Measurements from ENCODE around the gene PTPRH.
"Not testable (repeated sequence)": the region's sequence is repeated elsewhere in the genome, so short reads cannot be mapped to it uniquely, and the experiment has no call there.

The PTPRH gene

DNA sequence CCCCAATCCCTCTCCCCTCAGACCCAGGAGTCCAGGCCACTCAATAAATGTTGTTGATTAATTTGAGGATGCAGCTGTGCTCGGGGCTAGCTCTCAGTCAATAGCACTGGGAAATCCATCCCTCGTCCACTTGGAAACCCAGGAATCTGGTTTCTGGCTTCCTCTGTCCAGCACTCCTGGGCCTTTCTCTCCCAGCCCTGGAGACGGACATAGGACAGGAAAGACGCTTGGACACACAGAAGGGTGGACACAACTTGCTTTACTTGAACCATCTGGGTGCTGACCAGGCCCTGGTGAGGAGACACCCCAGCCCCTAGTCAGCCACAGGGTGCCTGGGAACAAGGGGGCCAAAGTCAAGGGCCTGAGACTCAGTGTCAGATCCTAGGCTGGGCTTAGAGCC is 50.9 kb downstream of the PTPRH start:
- no peak for DNase-seq

DNA sequence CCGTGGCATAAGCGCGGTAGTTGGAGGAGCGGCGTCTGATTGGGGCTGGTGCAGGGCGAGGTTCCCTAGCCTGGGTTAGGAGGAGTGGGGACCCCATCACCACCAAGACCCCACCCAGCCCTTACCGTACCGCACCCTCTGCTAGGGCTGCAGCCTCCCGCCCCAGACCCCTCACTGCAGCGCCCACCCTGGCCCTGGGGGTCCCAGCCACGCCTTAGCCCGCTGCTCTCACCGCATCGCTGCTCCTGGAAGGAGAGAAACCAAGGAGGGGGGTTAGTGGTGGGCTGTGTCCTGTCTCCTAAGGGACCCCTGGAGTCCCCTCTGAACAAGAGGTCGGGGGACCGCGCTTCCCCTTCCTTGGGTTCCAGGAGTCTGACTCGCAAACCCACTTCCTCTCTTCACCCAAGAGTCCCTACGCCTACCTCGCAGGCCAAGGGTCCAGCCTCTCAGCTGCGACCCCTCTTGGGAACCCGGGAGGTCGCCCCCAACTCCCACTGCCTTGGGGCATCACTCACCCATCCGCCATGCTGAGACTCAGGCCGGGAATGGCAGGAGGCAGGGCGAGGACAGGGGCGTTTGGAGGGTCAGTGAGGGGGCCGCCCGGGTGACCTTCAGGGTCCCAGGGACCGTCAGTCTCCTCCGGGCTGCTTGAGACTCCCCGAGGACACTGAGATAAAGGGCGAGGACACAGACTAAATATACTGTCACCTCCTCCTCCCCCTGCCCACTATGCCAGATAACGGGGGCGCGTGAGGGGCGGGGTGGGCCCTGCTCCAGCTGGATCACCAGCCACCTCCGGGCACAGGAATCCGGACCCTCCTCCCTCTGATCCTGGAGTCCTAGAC is 52.0 kb downstream of the PTPRH start, which contains the start of gene TNNI3:
Gene TNNI3, minus strand, starts transcription at position 669 of the 845 bp plus-strand sequence. Its CDS starts 143 bp downstream, at position 526.
- no peak for DNase-seq

DNA sequence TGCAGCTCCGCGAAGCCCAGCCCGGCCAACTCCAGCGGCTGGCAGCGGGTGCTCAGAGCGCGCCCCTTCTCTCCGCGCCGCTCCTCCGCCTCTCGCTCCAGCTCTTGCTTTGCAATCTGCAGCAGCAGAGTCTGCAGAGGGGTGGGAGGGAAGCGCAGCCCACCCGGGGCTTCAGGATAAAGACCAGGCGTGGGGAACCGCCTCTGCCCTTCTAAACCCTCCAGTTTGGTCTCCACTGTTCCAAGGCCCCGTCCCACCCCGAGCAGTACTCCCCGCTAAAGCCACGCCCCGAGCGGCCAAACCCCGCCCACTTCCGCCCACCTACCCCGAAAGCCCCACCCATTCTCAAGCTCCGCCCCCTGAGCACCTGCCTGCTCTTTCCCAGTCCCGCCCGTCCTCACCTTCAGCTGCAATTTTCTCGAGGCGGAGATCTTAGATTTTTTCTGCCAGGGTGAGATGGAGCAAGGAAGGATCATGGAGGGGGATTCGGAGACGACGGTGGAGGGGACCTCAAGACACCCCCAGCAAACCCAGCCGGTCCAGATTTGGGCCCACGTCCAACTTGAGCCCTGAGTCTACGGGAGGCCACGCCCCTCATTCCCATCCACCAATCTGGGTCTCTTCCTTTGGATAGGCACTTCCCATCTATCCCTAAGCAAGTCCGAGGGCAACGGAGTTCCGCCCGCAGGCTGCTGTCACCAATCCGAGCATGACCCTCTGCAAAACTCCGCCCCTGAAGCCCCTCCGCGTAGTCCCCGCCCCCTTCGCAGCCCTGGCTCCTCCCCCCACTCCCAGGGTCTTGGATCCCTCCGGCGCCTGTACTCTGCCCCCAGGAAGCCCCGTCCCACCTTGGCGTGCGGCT is 52.9 kb downstream of the PTPRH start:
- no peak for DNase-seq

DNA sequence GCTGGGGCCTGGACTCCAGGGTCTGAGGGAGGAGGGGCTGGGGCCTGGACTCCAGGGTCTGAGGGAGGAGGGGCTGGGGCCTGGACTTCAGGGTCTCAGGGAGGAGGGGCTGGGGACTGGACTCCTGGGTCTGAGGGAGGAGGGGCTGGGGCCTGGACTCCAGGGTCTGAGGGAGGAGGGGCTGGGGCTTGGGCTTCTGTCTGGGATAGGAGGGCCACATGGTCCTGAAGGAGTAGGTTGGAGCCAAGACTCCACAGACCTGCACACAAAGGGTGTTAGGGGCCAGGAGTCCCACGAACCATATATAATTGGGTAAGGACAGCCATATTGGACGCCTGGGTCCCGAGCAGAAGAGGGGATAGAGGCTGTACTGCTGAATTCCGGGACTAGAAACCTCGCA is 53.5 kb downstream of the PTPRH start:
- DNase-seq: not testable (repeated sequence)

DNA sequence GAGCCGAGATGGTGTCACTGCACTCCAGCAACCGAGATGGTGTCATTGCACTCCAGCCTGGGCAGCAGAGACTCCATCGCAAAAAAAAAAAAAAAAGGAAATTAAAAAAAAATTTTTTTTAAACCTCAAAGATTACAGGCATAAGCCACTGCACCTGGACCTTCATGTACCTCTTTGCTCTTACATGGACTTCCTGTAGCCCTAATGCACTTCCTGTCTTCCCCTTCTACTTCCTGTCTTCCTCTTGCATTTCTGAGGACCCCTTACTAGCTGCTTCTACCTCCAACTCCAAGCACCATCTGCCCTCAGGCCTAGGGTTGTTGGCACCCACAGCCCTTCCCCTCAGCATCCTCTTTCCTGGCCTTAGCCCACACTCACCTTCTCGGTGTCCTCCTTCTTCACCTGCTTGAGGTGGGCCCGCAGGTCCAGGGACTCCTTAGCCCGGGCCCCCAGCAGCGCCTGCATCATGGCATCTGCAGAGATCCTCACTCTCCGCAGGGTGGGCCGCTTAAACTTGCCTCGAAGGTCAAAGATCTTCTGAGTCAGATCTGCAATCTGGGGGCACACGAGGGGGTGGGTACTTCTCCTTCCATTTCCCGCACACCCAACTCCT is 55.5 kb downstream of the PTPRH start:
- no peak for DNase-seq

DNA sequence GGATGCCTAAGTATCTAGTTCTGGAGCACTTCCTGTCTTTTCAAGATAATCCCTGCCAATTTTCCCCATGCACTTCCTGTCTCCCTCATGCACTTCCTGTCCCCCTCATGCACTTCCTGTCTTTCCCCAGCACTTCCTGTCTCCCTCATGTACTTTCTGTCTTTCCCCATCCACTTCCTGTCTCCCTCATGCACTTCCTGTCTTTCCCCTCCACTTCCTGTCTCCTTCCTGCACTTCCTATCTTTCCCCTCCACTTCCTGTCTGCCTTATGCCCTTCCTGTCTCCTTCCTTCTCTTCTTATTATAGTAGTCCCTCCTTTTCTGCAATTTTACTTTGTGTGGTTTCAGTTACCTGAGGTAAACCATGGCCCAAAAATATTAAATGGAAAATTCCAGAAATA is 57.3 kb downstream of the PTPRH start:
- DNase-seq: no peak

DNA sequence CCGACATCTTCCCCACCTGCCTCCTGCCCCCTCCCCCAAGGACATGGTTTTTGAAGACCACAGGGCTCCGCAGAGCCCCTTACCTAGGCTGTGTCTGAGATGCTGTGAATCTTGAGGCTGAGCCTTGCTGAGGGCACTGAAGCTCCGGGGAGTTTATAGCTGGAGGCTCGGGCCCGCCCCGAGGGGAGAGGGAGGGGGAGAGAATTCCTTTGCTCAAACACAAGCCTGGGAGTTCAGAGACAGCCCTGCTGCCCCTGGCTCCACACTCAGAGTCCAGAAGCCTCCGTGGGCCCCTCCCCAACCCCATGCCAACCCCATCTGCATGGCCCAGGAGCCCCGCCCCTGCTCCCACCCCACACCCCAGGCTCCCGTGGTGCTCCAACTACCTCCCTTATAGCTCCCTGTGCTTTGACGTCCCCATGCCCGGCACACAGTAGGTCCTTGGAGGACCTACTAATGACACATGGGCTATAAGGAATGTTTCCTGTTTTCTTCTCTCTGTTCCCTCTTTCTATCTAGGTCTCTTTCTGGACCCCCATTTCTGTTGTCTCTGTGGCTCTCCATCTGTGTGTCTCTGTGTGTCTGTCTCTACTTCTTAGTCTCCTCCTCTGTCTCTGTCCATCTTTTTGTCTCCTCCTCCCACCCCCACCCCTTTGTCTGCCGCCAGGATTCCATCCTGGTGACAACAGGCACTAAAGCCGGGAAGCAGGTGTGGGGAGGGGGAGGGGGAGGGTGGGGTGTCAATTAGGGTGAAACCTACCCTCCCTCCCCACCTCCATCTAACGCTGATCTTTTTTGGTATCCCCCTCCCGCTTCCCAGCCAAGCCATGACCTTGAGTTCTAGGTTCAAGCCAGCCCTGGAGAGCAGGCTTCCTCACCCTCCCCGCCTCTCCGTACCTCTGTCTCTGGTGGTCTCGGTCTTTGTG is 60.0 kb downstream of the PTPRH start, which contains the start of gene TNNT1:
Gene TNNT1, minus strand, starts transcription at position 129 of the 926 bp plus-strand sequence. CDS start 2,049 bp downstream, outside the sequence.
- DNase-seq: no peak

DNA sequence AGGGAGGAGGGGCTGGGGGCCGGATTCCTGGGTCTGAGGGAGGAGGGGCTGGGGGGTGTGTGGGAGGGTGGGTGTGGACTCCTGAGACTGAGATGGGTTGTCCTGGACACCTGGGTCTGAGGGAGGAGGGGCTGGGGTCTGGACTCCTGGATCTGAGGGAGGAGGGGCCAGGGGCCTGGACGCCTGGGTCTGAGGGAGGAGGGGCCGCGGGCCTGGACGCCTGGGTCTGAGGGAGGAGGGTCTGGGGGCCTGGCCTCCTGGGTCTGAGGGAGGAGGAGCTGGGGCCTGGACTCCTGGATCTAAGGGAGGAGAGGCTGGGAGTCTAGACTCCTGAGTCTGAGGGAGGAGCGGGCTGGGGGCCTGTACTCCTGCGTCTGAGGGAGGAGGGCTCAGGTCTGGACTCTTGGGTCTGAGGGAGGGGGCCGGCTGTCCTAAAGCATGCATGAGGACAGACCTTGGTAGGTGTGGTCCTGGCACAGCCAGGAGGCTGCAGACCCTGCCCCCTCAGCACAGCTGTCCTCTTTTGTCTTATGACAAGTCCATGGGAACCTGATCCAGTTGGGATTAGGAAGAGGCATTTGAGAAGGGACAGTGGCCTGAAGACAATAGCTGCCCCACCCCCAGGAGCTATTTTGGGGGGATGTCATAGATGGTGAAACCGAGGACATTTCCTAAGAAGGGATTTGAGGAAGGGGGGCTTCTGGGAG is 61.6 kb downstream of the PTPRH start:
- DNase-seq: no peak

DNA sequence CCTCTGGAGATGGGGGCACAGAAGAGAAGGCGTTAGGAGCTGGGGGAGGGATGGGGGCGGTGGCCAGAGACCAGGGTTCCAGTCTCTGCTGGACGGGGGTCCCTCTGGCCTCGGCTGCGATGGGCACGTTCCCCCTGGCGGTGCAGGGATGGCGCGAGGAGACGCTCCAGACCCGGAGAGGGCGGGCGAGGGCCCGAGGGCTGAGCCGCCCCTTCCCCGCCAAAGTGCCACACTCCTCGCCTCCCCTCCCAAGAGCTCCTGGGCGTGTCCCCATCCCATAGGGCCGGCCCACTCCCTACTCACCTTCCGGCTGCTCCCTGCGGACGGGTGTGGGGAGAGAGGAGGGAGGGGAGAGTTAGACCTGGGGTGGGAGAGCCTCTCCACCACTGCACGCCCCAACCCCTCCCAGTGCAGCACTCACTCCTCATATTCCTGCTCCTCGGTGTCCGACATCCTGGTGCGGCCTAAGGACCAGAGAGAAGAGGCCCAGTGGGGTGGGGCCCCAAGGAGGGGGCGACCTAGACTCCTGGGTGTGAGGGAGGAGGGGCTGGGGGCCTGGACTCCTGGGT is 62.5 kb downstream of the PTPRH start:
- no peak for DNase-seq

DNA sequence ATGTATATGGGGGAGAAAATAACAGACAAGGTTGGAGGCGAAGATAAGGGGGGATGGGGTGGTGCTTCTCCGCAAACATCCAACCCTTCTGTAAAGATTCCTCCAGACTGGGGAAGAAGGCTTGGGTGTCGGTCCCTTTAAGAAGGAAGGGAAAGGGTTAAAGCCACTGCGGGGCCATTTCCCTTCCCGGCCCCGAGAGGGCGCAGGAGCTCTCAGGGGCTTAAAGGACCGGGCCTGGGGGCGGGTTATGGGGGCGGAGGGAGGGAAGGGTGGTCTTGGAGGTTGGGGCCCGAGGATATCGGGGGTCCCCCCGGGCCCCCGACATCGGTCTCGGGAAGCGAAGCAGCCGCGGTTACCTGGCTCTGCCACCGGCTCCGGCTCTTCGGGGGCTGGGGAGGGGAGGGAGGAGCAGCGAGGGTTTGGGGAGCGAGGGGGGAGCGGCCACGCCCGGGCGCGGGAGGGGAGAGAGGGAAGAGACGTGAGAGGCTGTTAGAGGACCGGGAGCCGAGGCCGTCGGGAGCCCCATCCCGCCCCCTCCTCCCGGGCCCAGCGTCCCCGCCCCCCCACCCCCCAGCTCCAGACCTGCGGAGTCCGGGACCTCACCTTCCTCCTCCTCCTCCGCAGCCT is 63.1 kb downstream of the PTPRH start:
- no peak for DNase-seq

DNA sequence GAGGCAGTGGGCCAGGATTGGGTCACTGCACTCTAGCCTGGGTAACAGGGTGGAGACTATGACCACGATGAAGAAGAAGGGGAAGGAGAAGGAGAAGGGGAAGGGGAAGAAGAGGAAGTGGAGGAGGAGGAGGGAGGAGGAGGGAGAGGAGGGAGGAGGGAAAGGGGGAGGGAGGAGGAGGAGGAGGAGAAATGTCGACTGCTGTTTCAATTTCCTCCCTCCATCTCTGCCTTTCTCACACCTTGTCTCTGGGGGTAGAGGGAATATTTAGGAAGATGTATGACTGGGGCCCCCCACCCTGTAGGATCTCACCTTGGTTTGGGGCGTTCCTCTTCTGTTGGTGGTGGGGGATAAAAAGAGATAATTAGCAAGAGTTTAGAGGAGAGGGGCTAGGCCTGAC is 64.1 kb downstream of the PTPRH start:
- DNase-seq: no peak

DNA sequence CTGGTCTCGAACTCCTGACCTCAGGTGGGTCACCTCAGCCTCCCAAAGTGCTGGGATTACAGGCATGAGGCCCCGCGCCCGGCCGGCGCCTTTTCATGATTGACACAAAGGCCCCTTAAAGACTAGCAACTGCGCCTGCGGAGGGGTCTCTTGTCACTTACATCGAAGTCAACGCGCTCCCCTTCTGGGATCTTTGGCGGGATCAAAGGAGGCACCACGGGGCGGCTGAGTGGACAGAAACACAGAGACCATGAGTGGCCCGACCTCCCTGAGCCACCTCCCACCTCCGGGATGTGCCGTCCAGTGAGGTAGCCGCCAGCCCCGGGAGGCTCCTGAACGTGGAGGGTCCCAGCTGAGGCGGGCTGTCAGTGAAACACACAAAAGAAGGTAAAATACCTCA is 67.6 kb downstream of the PTPRH start:
- no peak for DNase-seq

DNA sequence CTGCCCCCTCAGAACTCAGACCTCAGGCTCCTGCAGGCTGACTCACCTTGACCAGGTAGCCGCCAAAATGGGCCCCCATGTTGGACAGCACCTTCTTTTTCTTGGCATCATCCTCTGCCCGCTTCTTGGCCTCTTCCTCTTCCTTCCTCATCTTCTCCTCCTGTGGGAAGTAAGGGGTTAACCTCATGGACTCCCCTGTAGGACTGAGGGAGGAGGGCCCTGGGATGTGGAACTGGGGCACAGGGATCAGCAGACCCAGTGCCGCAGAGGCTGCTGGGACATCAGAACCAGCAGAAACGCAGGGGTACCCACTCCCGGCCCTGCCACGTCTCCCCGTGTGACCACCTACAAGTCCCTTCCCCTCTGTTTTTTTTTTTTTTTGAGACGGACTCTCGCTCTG is 71.4 kb downstream of the PTPRH start:
- no peak for DNase-seq

DNA sequence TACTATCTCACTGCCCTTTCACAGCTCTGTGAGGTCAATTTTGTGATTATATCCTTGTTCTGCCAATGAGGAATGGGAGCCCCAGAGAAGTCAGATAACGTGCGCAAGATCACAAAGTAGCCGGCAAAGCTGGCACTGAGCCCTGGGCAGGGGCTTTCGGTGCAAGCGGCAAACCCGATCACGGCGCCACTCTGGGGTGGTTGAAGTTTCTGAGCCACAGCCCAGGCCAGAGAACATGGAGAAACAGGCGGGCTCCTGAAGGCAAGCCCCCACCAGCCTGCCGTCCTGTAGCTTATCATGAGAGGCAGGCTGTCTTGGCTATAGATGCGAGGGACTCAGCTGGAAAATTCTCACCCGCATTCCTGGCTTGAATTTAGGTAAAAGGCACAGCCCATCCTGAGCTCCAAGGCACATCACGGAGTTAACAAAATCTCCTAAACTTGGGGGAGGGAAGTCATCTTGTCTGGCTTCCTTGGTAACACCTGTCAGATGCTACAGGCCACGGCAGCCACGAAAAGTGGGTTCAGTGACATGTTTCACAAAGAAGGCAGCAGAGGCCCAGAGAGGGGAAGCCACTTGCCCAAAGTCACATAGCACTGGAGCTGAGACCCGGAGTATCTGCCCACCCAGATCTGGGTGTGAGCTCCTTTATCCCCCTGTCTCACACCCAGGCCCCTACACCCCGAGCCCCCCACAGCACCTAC is 72.8 kb downstream of the PTPRH start:
- no peak for DNase-seq

DNA sequence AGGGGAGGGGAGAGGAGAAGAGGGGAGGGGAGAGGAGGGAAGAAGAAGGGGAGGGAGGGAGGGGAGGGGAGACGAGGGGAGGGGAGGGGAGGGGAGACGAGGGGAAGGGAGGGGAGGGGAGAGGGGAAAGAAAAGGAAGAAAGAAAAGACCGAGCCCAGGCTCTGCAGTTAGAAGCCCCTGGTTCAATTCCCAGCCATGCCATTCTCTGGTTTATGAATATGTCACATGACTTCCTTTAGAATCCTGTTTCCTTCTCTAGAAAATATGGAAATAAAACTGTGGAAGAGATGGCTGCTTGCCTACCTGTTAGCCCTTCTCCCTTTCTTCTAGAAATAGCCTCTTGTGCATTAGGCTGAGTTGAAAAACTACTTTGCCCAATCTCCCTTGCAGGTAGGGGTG is 74.6 kb downstream of the PTPRH start:
- no peak for DNase-seq

DNA sequence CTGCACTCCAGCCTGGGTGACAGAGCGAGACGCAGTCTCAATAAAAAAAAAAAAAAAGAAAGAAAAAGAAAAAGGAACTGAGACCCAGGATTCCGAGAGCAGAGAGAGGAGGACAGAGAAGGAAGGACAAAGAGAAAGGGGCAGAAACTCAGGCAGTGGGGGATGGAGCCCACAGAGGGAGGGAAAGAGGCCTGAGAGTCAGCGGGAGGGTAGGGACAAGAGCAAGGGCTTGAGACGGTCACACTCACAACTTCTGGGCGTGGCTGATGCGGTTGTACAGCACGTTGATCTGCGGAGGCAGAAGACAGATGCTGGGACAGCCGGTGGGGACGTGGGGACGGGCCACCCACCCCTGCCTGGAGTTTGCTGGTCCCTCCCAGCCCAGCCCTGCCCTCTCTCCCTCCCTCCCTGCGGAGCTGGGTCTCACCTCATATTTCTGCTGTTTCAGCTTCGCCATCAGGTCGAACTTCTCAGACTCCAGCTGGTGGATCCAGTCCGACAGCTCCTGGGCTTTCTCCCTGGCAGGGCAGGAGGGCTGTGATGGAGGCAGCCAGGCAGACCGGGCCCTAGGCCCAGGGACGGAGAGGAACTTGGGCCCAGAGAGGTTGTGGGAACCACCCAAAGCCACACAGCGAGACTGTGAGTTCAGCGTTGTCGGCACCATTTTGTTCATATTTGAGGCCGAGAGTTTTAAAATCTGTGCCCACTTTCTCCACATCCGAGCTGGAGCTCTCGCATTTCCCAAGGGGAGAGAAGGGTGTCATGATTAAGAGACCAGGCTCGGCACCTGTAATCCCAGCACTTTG is 75.5 kb downstream of the PTPRH start:
- DNase-seq: no peak

DNA sequence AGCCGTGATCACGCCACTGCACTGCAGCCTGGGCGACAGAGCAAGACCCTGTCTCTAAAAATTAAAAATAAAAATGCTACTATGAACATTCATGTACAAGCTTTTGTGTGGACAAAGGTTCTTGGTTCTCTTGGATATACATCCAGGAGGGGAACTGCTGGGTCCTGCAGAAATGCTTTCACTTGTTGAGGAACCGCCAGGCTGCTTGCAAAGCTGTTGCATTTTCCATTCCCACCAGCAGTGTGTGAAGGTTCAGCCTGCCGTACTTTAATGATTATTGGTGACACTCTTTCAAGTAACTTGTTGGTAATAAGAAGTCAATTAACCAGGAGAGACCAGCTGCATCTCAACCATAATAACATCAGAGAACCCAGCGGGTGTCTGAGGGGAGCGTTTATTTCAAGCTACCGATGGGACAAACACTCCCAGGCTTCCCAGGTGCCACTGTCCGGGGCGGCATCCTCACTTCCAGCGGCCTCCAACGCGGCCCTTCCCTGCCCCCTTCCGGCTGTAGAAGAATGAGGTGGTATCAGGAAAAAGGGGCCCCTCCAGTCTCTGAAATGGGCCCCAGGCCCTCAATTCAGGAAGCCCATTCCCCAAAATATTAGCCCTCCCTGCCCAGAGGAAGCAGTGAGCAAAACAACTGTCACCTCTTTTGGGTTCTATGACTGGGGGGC is 76.7 kb downstream of the PTPRH start:
- no peak for DNase-seq

DNA sequence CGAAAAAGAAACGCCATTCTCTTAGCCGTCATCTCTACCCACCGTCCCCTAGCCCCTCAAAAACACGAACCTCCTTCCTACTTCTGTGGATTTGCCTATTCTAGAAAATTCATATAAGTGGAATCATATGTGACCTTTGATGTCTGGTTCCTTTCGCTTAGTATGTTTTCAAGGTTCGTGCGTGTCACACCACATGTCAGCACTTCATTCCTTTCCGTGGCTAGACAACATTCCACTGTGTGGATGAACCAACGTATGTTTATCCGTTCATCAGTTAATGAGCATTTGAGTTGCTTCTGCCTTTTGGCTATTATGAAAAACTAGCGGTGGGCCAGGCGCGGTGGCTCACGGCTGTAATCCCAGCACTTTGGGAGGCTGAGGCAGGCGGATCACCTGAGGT is 77.9 kb downstream of the PTPRH start:
- DNase-seq: no peak

Measured in CD4-positive, alpha-beta T cell treated with Interleukin-4 for 4 hours (primary cell).